H1 (cell line): Measurements from ENCODE around the gene MACROD2. TPM values are rescaled to one million over a fixed set of nuclear protein-coding genes. Genes with fewer than 3 reads are reported as not detected.

ENCODE experiments used
- CTCF ChIA-PET: fragments of 300-600 bp; sonication (Branson Sonifier 250); formaldehyde crosslinking; loops from one replicate; lab custom pipeline; 2021; ENCODE audit not compliant: partially characterized antibody; lab: Charles Lee
- POLR2A ChIA-PET: fragments of 300-600 bp; sonication (Branson Sonifier 250); formaldehyde crosslinking; loops from one replicate; lab custom pipeline; 2021; ENCODE audit warnings: inconsistent platforms; ENCODE audit not compliant: partially characterized antibody; lab: Charles Lee
- DNase-seq, 2 experiments: peaks; one replicate each; pipeline versions ENCODE4 v3.0.0 to v3.0.0-alpha.2; 2010 to 2022; ENCODE audit warnings: low spot score in 2 of 2, low read depth in 1 of 2, mixed read lengths in 1 of 2
- FAIRE-seq: peaks from 2 replicates; lab custom pipeline; 2011; peaks lifted over from hg19 to GRCh38; lab: Jason Lieb, UNC
- H2AFZ ChIP-seq: 2 replicates; pipeline ENCODE4 v1.8.1; 2012; ENCODE audit warnings: low read length, inconsistent platforms
- H2AK5ac ChIP-seq: 2 replicates; pipeline ENCODE4 v1.6.1; 2013; ENCODE audit warnings: low read depth, low read length
- H2BK120ac ChIP-seq: replicated peaks from 2 replicates; pipeline ENCODE3; 2013; ENCODE audit warnings: low read depth, low read length, inconsistent platforms
- H2BK12ac ChIP-seq: 2 replicates; pipeline ENCODE4 v1.6.1; 2013; ENCODE audit warnings: low read depth, low read length
- H2BK15ac ChIP-seq: 2 replicates; pipeline ENCODE4 v1.6.1; 2013; ENCODE audit warnings: low read length
- H2BK20ac ChIP-seq: 2 replicates; pipeline ENCODE4 v1.6.1; 2013; ENCODE audit warnings: low read length
- H2BK5ac ChIP-seq: 2 replicates; pipeline ENCODE4 v1.6.1; 2013; ENCODE audit warnings: low read depth, low read length
- H3K14ac ChIP-seq: 2 replicates; pipeline ENCODE4 v1.6.1; 2013; ENCODE audit warnings: inconsistent platforms; ENCODE audit not compliant: insufficient read length
- H3K18ac ChIP-seq: 2 replicates; pipeline ENCODE4 v1.6.1; 2013; ENCODE audit warnings: low read length; ENCODE audit errors: extremely low read depth
- H3K23ac ChIP-seq: 2 replicates; pipeline ENCODE4 v1.6.1; 2013; ENCODE audit warnings: inconsistent platforms; ENCODE audit not compliant: insufficient read length
- H3K23me2 ChIP-seq: 2 replicates; pipeline ENCODE4 v1.6.1; 2013; ENCODE audit warnings: low read depth, low read length
- H3K27ac ChIP-seq: 2 replicates; pipeline ENCODE4 v1.6.1; 2011; ENCODE audit warnings: low read depth, low read length, inconsistent platforms
- H3K27me3 ChIP-seq, 4 experiments: replicated peaks in 1 of 4; 1 replicate in 1 of 4; 2 replicates in 3 of 4; pipeline versions ENCODE4 v1.6.1 to v1.8.1; 2011 to 2013; ENCODE audit warnings: low read length in 3 of 4, mild to moderate bottlenecking in 3 of 4, inconsistent platforms in 2 of 4, mixed read lengths in 2 of 4, moderate library complexity in 1 of 4; ENCODE audit not compliant: control insufficient read depth in 3 of 4, insufficient read depth in 3 of 4; ENCODE audit errors: extremely low read depth in 1 of 4
- H3K36me3 ChIP-seq, 4 experiments: 2 replicates each; pipeline versions ENCODE4 v1.6.1 to v1.8.1; 2011 to 2013; ENCODE audit warnings: mild to moderate bottlenecking in 4 of 4, low read length in 3 of 4, moderate library complexity in 2 of 4, control low read depth in 1 of 4, inconsistent platforms in 1 of 4; ENCODE audit not compliant: insufficient read depth in 4 of 4, control insufficient read depth in 2 of 4
- H3K4ac ChIP-seq: replicated peaks from 2 replicates; pipeline ENCODE3; 2013; ENCODE audit warnings: low read length, low read depth, mixed read lengths, inconsistent platforms; ENCODE audit not compliant: insufficient read length
- H3K4me1 ChIP-seq, 4 experiments: replicated peaks in 1 of 4; 1 replicate in 1 of 4; 2 replicates in 3 of 4; pipeline versions ENCODE4 v1.6.1 to v1.8.1; 2011 to 2013; ENCODE audit warnings: low read length in 3 of 4, inconsistent platforms in 2 of 4, mixed read lengths in 1 of 4; ENCODE audit not compliant: insufficient read depth in 4 of 4, control insufficient read depth in 3 of 4
- H3K4me2 ChIP-seq, 2 experiments: 2 replicates each; pipeline versions ENCODE4 v1.6.1 to v1.8.1; 2011 to 2013; ENCODE audit warnings: low read depth in 2 of 2, low read length in 2 of 2, control low read depth in 1 of 2, inconsistent platforms in 1 of 2, mild to moderate bottlenecking in 1 of 2; ENCODE audit not compliant: insufficient read depth in 1 of 2
- H3K4me3 ChIP-seq, 4 experiments: fragments of 200-600, 300-600 bp in 1 of 4; sonication (generic), shearing (Covaris generic), sonication (Bioruptor Twin) in 1 of 4; 2 replicates each; pipeline versions ENCODE4 v1.5.1 to v1.8.1; 2011 to 2016; ENCODE audit warnings: low read length in 4 of 4, low read depth in 3 of 4, control low read depth in 2 of 4, inconsistent platforms in 2 of 4, mild to moderate bottlenecking in 2 of 4, mixed read lengths in 1 of 4, moderate library complexity in 1 of 4; ENCODE audit not compliant: insufficient read depth in 2 of 4; ENCODE audit errors: extremely low read depth in 1 of 4
- H3K56ac ChIP-seq: replicated peaks from 2 replicates; pipeline ENCODE3; 2013; ENCODE audit warnings: low read depth, mild to moderate bottlenecking, mixed read lengths, low read length, inconsistent platforms; ENCODE audit not compliant: insufficient read length
- H3K79me1 ChIP-seq: 2 replicates; pipeline ENCODE4 v1.6.1; 2013; ENCODE audit warnings: low read depth, low read length, control low read depth
- H3K79me2 ChIP-seq, 2 experiments: 2 replicates each; pipeline versions ENCODE4 v1.6.1 to v1.8.1; 2012 to 2013; ENCODE audit warnings: low read length in 2 of 2, mild to moderate bottlenecking in 2 of 2, inconsistent platforms in 1 of 2; ENCODE audit not compliant: insufficient read depth in 2 of 2, control insufficient read depth in 1 of 2
- H3K9ac ChIP-seq, 4 experiments: replicated peaks in 1 of 4; 1 replicate in 1 of 4; 2 replicates in 3 of 4; pipeline versions ENCODE4 v1.6.1 to v1.8.1; 2011 to 2013; ENCODE audit warnings: low read depth in 3 of 4, low read length in 3 of 4, control low read depth in 2 of 4, mild to moderate bottlenecking in 2 of 4, moderate library complexity in 2 of 4, inconsistent platforms in 1 of 4; ENCODE audit errors: extremely low read depth in 1 of 4
- H3K9me3 ChIP-seq, 2 experiments: 2 replicates each; pipeline versions ENCODE4 v1.6.1 to v1.8.1; 2012 to 2013; ENCODE audit warnings: mild to moderate bottlenecking in 2 of 2, moderate library complexity in 2 of 2, control low read depth in 1 of 2, inconsistent platforms in 1 of 2, low read depth in 1 of 2, low read length in 1 of 2, mixed read lengths in 1 of 2; ENCODE audit not compliant: insufficient read depth in 2 of 2
- H4K20me1 ChIP-seq, 2 experiments: replicated peaks in 1 of 2; 2 replicates each; pipeline versions ENCODE3 to v1.8.1; 2011 to 2013; ENCODE audit warnings: inconsistent platforms in 2 of 2, low read length in 2 of 2, mild to moderate bottlenecking in 1 of 2; ENCODE audit not compliant: insufficient read depth in 2 of 2, control insufficient read depth in 1 of 2
- H4K5ac ChIP-seq: 2 replicates; pipeline ENCODE4 v1.6.1; 2013; ENCODE audit warnings: low read length, low read depth, mixed read lengths, inconsistent platforms; ENCODE audit not compliant: insufficient read length
- H4K8ac ChIP-seq: 2 replicates; pipeline ENCODE4 v1.8.0; 2013; ENCODE audit warnings: mild to moderate bottlenecking, moderate library complexity, low read length, inconsistent platforms; ENCODE audit not compliant: insufficient read depth; ENCODE audit errors: extremely low read depth
- H4K91ac ChIP-seq: replicated peaks from 2 replicates; pipeline ENCODE3; 2013; ENCODE audit warnings: low read length, mixed read lengths, inconsistent platforms; ENCODE audit not compliant: insufficient read length
- CBX5 ChIP-seq: fragments of 300-800, 300-1000 bp; sonication (generic); IDR thresholded peaks from 2 replicates; pipeline ENCODE4 v1.7.1; 2016; ENCODE audit warnings: antibody characterized with exemption, low read length, low read depth
- CREB1 ChIP-seq: IDR thresholded peaks from 2 replicates; pipeline ENCODE4 v1.6.1; 2012; ENCODE audit warnings: inconsistent platforms
- GTF2F1 ChIP-seq: IDR thresholded peaks from 2 replicates; pipeline ENCODE4 v1.6.1; 2012; ENCODE audit warnings: low read depth, low read length, improper control_type of control experiment, borderline replicate concordance
- JUND ChIP-seq: IDR thresholded peaks from 2 replicates; pipeline ENCODE4 v1.6.1; 2011; ENCODE audit warnings: mild to moderate bottlenecking, improper control_type of control experiment, low read length
- NANOG ChIP-seq: IDR thresholded peaks from 2 replicates; pipeline ENCODE4 v1.6.1; 2011; ENCODE audit warnings: low read length, low read depth, mild to moderate bottlenecking, inconsistent platforms; ENCODE audit not compliant: insufficient read depth, poor library complexity, severe bottlenecking
- NRF1 ChIP-seq: IDR thresholded peaks from 2 replicates; pipeline ENCODE4 v1.6.1; 2011; ENCODE audit warnings: mild to moderate bottlenecking, low read depth, low read length, improper control_type of control experiment
- PHF8 ChIP-seq: fragments of 200-600 bp; sonication (generic); conservative IDR thresholded peaks from 2 replicates; pipeline ENCODE4 v1.7.1; 2012; ENCODE audit warnings: low read depth, mild to moderate bottlenecking, inconsistent platforms, low read length, moderate library complexity
- POLR2A ChIP-seq, 2 experiments: IDR thresholded peaks; 1 replicate in 1 of 2; 2 replicates in 1 of 2; pipeline ENCODE4 v1.6.1; 2011; ENCODE audit warnings: low read depth in 2 of 2, low read length in 2 of 2, mild to moderate bottlenecking in 2 of 2; ENCODE audit errors: control extremely low read depth in 1 of 2
- POLR2AphosphoS5 ChIP-seq: IDR thresholded peaks from 2 replicates; pipeline ENCODE4 v1.6.1; 2011; ENCODE audit warnings: low read depth, low read length
- SRF ChIP-seq: IDR thresholded peaks from 2 replicates; pipeline ENCODE4 v1.6.1; 2011; ENCODE audit warnings: mild to moderate bottlenecking, low read depth, low read length, moderate library complexity
- YY1 ChIP-seq: IDR thresholded peaks from 2 replicates; pipeline ENCODE4 v1.6.1; 2011; ENCODE audit warnings: low read depth, mild to moderate bottlenecking, low read length
- WGBS, 2 experiments: shearing (Covaris generic) in 1 of 2; methylation state at CpG; one replicate each; pipeline versions ENCODE4 v1.1.6 to v1.1.7; 2013 to 2015; ENCODE audit warnings: low lambda C conversion rate in 2 of 2, mixed read lengths in 2 of 2, inconsistent platforms in 1 of 2, low coverage in 1 of 2, missing lambda C conversion rate in 1 of 2; ENCODE audit not compliant: insufficient replicate concordance in 2 of 2, insufficient coverage in 1 of 2, insufficient read length in 1 of 2; ENCODE audit errors: extremely low coverage in 1 of 2, missing lambda C conversion rate in 1 of 2; 5-methylcytosine and 5-hydroxymethylcytosine counted together
- polyA plus RNA-seq, 7 experiments: library from polyadenylated mRNA; depleted of rRNA in 3 of 7; stranded (reverse) in 5 of 7; unstranded in 2 of 7; fragments of >200 nt in 5 of 7; fragments of 200-250 nt in 2 of 7; gene quantifications; 1 replicate in 5 of 7; 2 replicates in 1 of 7; 4 replicates in 1 of 7; pipeline versions ENCODE4 v1.2.1 to v1.2.3, GENCODE V29; 2011 to 2013; ENCODE audit warnings: missing spikeins in 2 of 7, mixed read lengths in 2 of 7
- total RNA-seq: library from RNA; stranded (reverse); fragmentation: NEBNext Ultra II Directional; extraction: Animal tissue kit (Norgen Biotek cat#: 25700); gene quantifications from 2 replicates; pipeline ENCODE4 v1.2.1, GENCODE V29; 2021
- TF ChIP-seq, protein P1 (sequence below): IDR thresholded peaks from 2 replicates; pipeline ENCODE4 v1.6.1; 2011; ENCODE audit warnings: low read length, improper control_type of control experiment
- TF ChIP-seq, protein P2 (sequence below): IDR thresholded peaks from 2 replicates; pipeline ENCODE4 v1.6.1; 2012; ENCODE audit warnings: low read length, inconsistent platforms

Gene MACROD2
- total and polyA plus RNA-seq, 2 of the 8 experiments (the other 6 are each of a cell fraction or from before 2014, with no cell fraction given) = 0.70 to 3.9 TPM

DNA sequence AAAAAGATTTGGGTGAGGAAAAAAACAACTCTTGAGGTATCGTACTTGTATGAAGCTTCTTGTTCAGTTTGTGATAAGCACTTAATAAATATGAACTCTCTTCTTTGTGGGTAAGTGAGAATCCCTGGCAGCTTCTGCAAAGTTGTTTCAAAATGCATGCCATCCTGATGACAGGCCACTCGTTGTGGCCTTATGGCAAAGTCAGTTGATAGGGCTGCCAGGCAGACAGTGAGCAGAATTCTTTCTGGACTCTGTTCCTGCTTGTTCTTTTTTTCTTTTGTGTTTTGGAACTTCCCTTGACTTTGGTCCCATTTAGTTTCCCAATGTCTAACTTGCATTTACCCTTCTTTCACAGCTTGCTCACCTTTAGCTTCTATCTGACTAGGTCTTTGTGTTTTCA lies 1325.6 kb downstream of the MACROD2 start:
- Histone ChIP-seq H4K91ac (no peak overlapping the region), H3K9ac (no peak overlapping the region), H2BK20ac (no peak overlapping the region), H4K8ac (no peak overlapping the region), H3K9me3 (no peaks in the 10 kb centered on the region), H2BK120ac (no peak overlapping the region), H2BK5ac (no peak overlapping the region), H3K79me2 (no peaks in the 10 kb centered on the region), H4K20me1 (no peaks in the 10 kb centered on the region), H3K4ac (no peak overlapping the region), H3K56ac (no peak overlapping the region), H3K23me2 (no peaks in the 10 kb centered on the region), H3K4me2 (no peak overlapping the region), H3K4me3 (no peak overlapping the region), H3K18ac (no peak overlapping the region), H3K27ac (no peak overlapping the region; the same call in 1 of the 2 replicates), H3K36me3 (no peaks in the 10 kb centered on the region), H3K23ac (no peak overlapping the region), H2BK12ac (no peak overlapping the region), H3K27me3 (no peaks in the 10 kb centered on the region), H3K79me1 (no peaks in the 10 kb centered on the region), H4K5ac (no peak overlapping the region), H2AFZ (no peak overlapping the region), H2AK5ac (no peak overlapping the region), H3K14ac (no peak overlapping the region), H2BK15ac (no peak overlapping the region), H3K4me1 (no peaks in the 10 kb centered on the region)
- ChIA-PET POLR2A (no interaction called here), CTCF (interaction anchor here (0.6 to 1.2 kb wide), 2 partner anchors 1128 to 1180 kb away, joined by 3 read pairs; no protein-coding TSS in a partner anchor)
- FAIRE-seq (no peak), DNase-seq (no peak)
- 91% methylated on average over 2 of the region's 2 CpGs; no CpG with 5 or more reads in 1 of the 2 experiments for WGBS, 2 experiments
- no peak for TF ChIP-seq JUND
- no peak for TF ChIP-seq NRF1
- TF ChIP-seq POLR2AphosphoS5 = no peak
- no peak for TF ChIP-seq YY1
- no peak for TF ChIP-seq CBX5
- TF ChIP-seq, protein P1, sequence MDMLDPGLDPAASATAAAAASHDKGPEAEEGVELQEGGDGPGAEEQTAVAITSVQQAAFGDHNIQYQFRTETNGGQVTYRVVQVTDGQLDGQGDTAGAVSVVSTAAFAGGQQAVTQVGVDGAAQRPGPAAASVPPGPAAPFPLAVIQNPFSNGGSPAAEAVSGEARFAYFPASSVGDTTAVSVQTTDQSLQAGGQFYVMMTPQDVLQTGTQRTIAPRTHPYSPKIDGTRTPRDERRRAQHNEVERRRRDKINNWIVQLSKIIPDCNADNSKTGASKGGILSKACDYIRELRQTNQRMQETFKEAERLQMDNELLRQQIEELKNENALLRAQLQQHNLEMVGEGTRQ = no peak
- TF ChIP-seq PHF8 = no peak
- no peak for TF ChIP-seq CREB1
- no peak for TF ChIP-seq SRF
- TF ChIP-seq GTF2F1 = no peak
- TF ChIP-seq POLR2A (IDR thresholded peaks at IDR 0.05; ENCODE audit: control extremely low read depth in 1 of 2, low read depth in 2 of 2, low read length in 2 of 2) = no peak
- TF ChIP-seq, protein P2, sequence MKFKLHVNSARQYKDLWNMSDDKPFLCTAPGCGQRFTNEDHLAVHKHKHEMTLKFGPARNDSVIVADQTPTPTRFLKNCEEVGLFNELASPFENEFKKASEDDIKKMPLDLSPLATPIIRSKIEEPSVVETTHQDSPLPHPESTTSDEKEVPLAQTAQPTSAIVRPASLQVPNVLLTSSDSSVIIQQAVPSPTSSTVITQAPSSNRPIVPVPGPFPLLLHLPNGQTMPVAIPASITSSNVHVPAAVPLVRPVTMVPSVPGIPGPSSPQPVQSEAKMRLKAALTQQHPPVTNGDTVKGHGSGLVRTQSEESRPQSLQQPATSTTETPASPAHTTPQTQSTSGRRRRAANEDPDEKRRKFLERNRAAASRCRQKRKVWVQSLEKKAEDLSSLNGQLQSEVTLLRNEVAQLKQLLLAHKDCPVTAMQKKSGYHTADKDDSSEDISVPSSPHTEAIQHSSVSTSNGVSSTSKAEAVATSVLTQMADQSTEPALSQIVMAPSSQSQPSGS = no peak
- TF ChIP-seq NANOG = no peak
